HEK293 (cell line): Measurements from ENCODE around the gene SAP30L.

Source experiments
- ATF2 ChIP-seq: fragments of 450-650 bp; formaldehyde crosslinking; IDR thresholded peaks from 2 replicates; pipeline ENCODE4 v1.5.1; 2016; ENCODE audit warnings: missing biosample characterization, missing genetic modification characterization, low read depth
- HOXC10 ChIP-seq: sonication (generic); formaldehyde crosslinking; IDR thresholded peaks from 2 replicates; pipeline ENCODE4 v1.8.1; 2023; ENCODE audit warnings: mild to moderate bottlenecking, missing genetic modification reagents
- IKZF3 ChIP-seq: fragments of 450-650 bp; IDR thresholded peaks from 2 replicates; pipeline ENCODE4 v1.5.0; 2018; ENCODE audit warnings: missing biosample characterization, mild to moderate bottlenecking, missing genetic modification characterization, moderate library complexity
- PRDM4 ChIP-seq: fragments of 450-650 bp; formaldehyde crosslinking; IDR thresholded peaks from 2 replicates; pipeline ENCODE4 v1.5.1; 2017; ENCODE audit warnings: missing biosample characterization, missing genetic modification characterization
- RBAK ChIP-seq: fragments of 450-650 bp; formaldehyde crosslinking; IDR thresholded peaks from 2 replicates; pipeline ENCODE4 v1.5.1; 2016; ENCODE audit warnings: missing biosample characterization, missing genetic modification characterization
- SCRT1 ChIP-seq: fragments of 450-650 bp; formaldehyde crosslinking; IDR thresholded peaks from 2 replicates; pipeline ENCODE4 v1.5.1; 2016; ENCODE audit warnings: missing biosample characterization, missing genetic modification characterization, borderline replicate concordance
- SP7 ChIP-seq: fragments of 450-650 bp; formaldehyde crosslinking; IDR thresholded peaks from 2 replicates; pipeline ENCODE4 v1.5.1; 2016; ENCODE audit warnings: missing biosample characterization, missing genetic modification characterization
- ZBTB11 ChIP-seq: fragments of 450-650 bp; formaldehyde crosslinking; conservative IDR thresholded peaks from 2 replicates; pipeline ENCODE4 v1.5.1; 2016; ENCODE audit warnings: low read depth, missing biosample characterization, missing genetic modification characterization
- ZBTB17 ChIP-seq: fragments of 450-650 bp; formaldehyde crosslinking; IDR thresholded peaks from 2 replicates; pipeline ENCODE4 v1.5.1; 2016; ENCODE audit warnings: missing biosample characterization, missing genetic modification characterization
- ZBTB26 ChIP-seq: fragments of 450-650 bp; formaldehyde crosslinking; optimal IDR thresholded peaks from 2 replicates; pipeline ENCODE3; 2016; ENCODE audit warnings: missing biosample characterization, mild to moderate bottlenecking, missing genetic modification characterization
- ZFP3 ChIP-seq: fragments of 450-650 bp; formaldehyde crosslinking; IDR thresholded peaks from 2 replicates; pipeline ENCODE4 v1.5.1; 2016; ENCODE audit warnings: low read depth, missing biosample characterization, missing genetic modification characterization
- ZIC2 ChIP-seq: fragments of 450-650 bp; formaldehyde crosslinking; IDR thresholded peaks from 2 replicates; pipeline ENCODE4 v1.5.1; 2016; ENCODE audit warnings: missing biosample characterization, missing genetic modification characterization
- ZNF10 ChIP-seq: fragments of 450-650 bp; formaldehyde crosslinking; IDR thresholded peaks from 2 replicates; pipeline ENCODE4 v1.5.1; 2017; ENCODE audit warnings: missing biosample characterization, missing genetic modification characterization
- ZNF121 ChIP-seq: fragments of 450-650 bp; formaldehyde crosslinking; IDR thresholded peaks from 2 replicates; pipeline ENCODE4 v1.5.1; 2016; ENCODE audit warnings: missing biosample characterization, missing genetic modification characterization
- ZNF157 ChIP-seq: fragments of 450-650 bp; formaldehyde crosslinking; IDR thresholded peaks from 2 replicates; pipeline ENCODE4 v1.5.1; 2016; ENCODE audit warnings: missing biosample characterization, missing genetic modification characterization
- ZNF24 ChIP-seq: fragments of 450-650 bp; formaldehyde crosslinking; IDR thresholded peaks from 2 replicates; pipeline ENCODE4 v1.5.1; 2016; ENCODE audit warnings: missing biosample characterization, missing genetic modification characterization
- ZNF248 ChIP-seq: fragments of 450-650 bp; formaldehyde crosslinking; IDR thresholded peaks from 2 replicates; pipeline ENCODE4 v1.5.1; 2017; ENCODE audit warnings: missing biosample characterization, missing genetic modification characterization
- ZNF26 ChIP-seq: fragments of 450-650 bp; formaldehyde crosslinking; IDR thresholded peaks from 2 replicates; pipeline ENCODE4 v1.5.1; 2016; ENCODE audit warnings: missing biosample characterization, missing genetic modification characterization
- ZNF341 ChIP-seq: fragments of 450-650 bp; formaldehyde crosslinking; IDR thresholded peaks from 2 replicates; pipeline ENCODE4; 2016; ENCODE audit warnings: low read depth, missing biosample characterization, missing genetic modification characterization
- ZNF394 ChIP-seq: fragments of 450-650 bp; formaldehyde crosslinking; IDR thresholded peaks from 2 replicates; pipeline ENCODE4 v1.5.1; 2016; ENCODE audit warnings: missing biosample characterization, missing genetic modification characterization, mild to moderate bottlenecking, moderate library complexity, borderline replicate concordance
- ZNF426 ChIP-seq: fragments of 450-650 bp; formaldehyde crosslinking; IDR thresholded peaks from 2 replicates; pipeline ENCODE4 v1.5.1; 2017; ENCODE audit warnings: missing biosample characterization, missing genetic modification characterization, mild to moderate bottlenecking, inconsistent platforms, moderate library complexity
- ZNF514 ChIP-seq: fragments of 450-650 bp; formaldehyde crosslinking; IDR thresholded peaks from 2 replicates; pipeline ENCODE4 v1.5.1; 2016; ENCODE audit warnings: missing biosample characterization, missing genetic modification characterization
- ZNF548 ChIP-seq: fragments of 450-650 bp; formaldehyde crosslinking; IDR thresholded peaks from 2 replicates; pipeline ENCODE4 v1.5.1; 2016; ENCODE audit warnings: missing biosample characterization, missing genetic modification characterization
- ZNF560 ChIP-seq: fragments of 450-650 bp; formaldehyde crosslinking; IDR thresholded peaks from 2 replicates; pipeline ENCODE4 v1.5.1; 2017; ENCODE audit warnings: missing biosample characterization, missing genetic modification characterization, borderline replicate concordance
- ZNF561 ChIP-seq: fragments of 450-650 bp; IDR thresholded peaks from 2 replicates; pipeline ENCODE4 v1.5.1; 2018; ENCODE audit warnings: missing biosample characterization, missing genetic modification characterization, borderline replicate concordance
- ZNF571 ChIP-seq: fragments of 450-650 bp; formaldehyde crosslinking; IDR thresholded peaks from 2 replicates; pipeline ENCODE4 v1.5.0; 2017; ENCODE audit warnings: missing biosample characterization, missing genetic modification characterization
- ZNF610 ChIP-seq: fragments of 450-650 bp; formaldehyde crosslinking; IDR thresholded peaks from 2 replicates; pipeline ENCODE4 v1.5.1; 2016; ENCODE audit warnings: missing biosample characterization, missing genetic modification characterization, borderline replicate concordance
- ZNF654 ChIP-seq: fragments of 450-650 bp; formaldehyde crosslinking; IDR thresholded peaks from 2 replicates; pipeline ENCODE4 v1.5.1; 2016; ENCODE audit warnings: low read depth, missing biosample characterization, missing genetic modification characterization
- ZNF768 ChIP-seq: fragments of 450-650 bp; formaldehyde crosslinking; IDR thresholded peaks from 2 replicates; pipeline ENCODE4 v1.5.1; 2018; ENCODE audit warnings: missing biosample characterization, mild to moderate bottlenecking, missing genetic modification characterization
- ZSCAN30 ChIP-seq: fragments of 450-650 bp; IDR thresholded peaks from 2 replicates; pipeline ENCODE4 v1.5.1; 2018; ENCODE audit warnings: missing biosample characterization, mild to moderate bottlenecking, missing genetic modification characterization, moderate library complexity

SAP30L gene

GRCh38 chr5:154397652-154398406 is 48.0 kb upstream of the SAP30L start (continued):
- no peak for TF ChIP-seq ATF2 (tag by site-specific recombination)
- TF ChIP-seq ZNF654 (tag by site-specific recombination), result no peak
- no peak for TF ChIP-seq ZBTB26 (tag by site-specific recombination)
- no peak for TF ChIP-seq ZNF768 (tag by site-specific recombination)
- no peak for TF ChIP-seq ZNF121
- TF ChIP-seq ZSCAN30 (tag by site-specific recombination), result peak; percentile 49; the same call in 1 of the 2 replicates
- TF ChIP-seq PRDM4 (tag by site-specific recombination), result peak; percentile 76
- TF ChIP-seq ZNF610, result 0 out of 2 replicates have a peak, but pooled peaks have one; percentile 28
- peak; percentile 56 for TF ChIP-seq ZIC2 (tag by site-specific recombination)
- no peak for TF ChIP-seq ZNF24 (tag by site-specific recombination)
- TF ChIP-seq ZNF560 (tag by site-specific recombination), result no peak
- 0 out of 2 replicates have a peak, but pooled peaks have one; percentile 38 for TF ChIP-seq SCRT1 (tag by site-specific recombination)
- no peak for TF ChIP-seq ZNF514 (tag by site-specific recombination)
- peak; percentile 40; the same call in 1 of the 2 replicates for TF ChIP-seq SP7 (tag by site-specific recombination)
- 0 out of 2 replicates have a peak, but pooled peaks have one; percentile 37 for TF ChIP-seq ZBTB17 (tag by site-specific recombination)
- TF ChIP-seq ZNF248 (tag by site-specific recombination), result no peak
- no peak for TF ChIP-seq HOXC10 (CRISPR knock-in tag)
- peak; percentile 96 for TF ChIP-seq ZNF10 (tag by site-specific recombination)
- TF ChIP-seq ZNF548 (tag by site-specific recombination), result no peak
- TF ChIP-seq ZNF571 (tag by site-specific recombination), result no peak
- peak; percentile 86 for TF ChIP-seq IKZF3 (tag by site-specific recombination)
- no peak for TF ChIP-seq ZNF157 (tag by site-specific recombination)
- TF ChIP-seq ZNF561 (tag by site-specific recombination), result 0 out of 2 replicates have a peak, but pooled peaks have one; percentile 61
- TF ChIP-seq ZNF426 (tag by site-specific recombination), result no peak
- TF ChIP-seq RBAK (tag by site-specific recombination), result no peak
- no peak for TF ChIP-seq ZNF26 (tag by site-specific recombination)
- TF ChIP-seq ZFP3 (tag by site-specific recombination), result no peak
- TF ChIP-seq ZNF341 (tag by site-specific recombination), result peak; percentile 22; the same call in 1 of the 2 replicates
- no peak for TF ChIP-seq ZNF394 (tag by site-specific recombination)
- TF ChIP-seq ZBTB11 (tag by site-specific recombination), result no peak
